ENCODE data around the gene RDH5. TPM values are rescaled to one million over a fixed set of nuclear protein-coding genes. Genes with fewer than 3 reads are reported as not detected.

The RDH5 gene
- total RNA-seq, 1 experiment from 2014 or later = 6.2 TPM

GRCh38 chr12:55686366-55687010 is 33.7 kb upstream of the RDH5 start:
- intact Hi-C loops (cut with micrococcal nuclease) = no loop called here
- ChIA-PET POLR2A (no interaction called here), RAD21 (ENCODE audit: low non-redundant PET in 1 of 2, low total read pairs in 2 of 2, uncharacterized antibody in 2 of 2, unreplicated experiment in 2 of 2) (no interaction called here), CTCF (no interaction called here)
- no peak overlapping the region for H2AFZ ChIP-seq (ENCODE audit: low read depth, low read length, poor library complexity, severe bottlenecking)
- no peak for ATAC-seq
- H3K9me2 ChIP-seq (ENCODE audit: insufficient read depth) = no peaks in the 10 kb centered on the region
- H3K4me2 ChIP-seq (ENCODE audit: low read length) = no peak overlapping the region
- no peak overlapping the region for H3K4me3 ChIP-seq (replicated peaks in 1 of 2; ENCODE audit: low read depth in 1 of 2, low read length in 2 of 2)
- H3K27ac ChIP-seq (ENCODE audit: low read depth, low read length) = no peak overlapping the region
- no peaks in the 10 kb centered on the region for H3K9me3 ChIP-seq (ENCODE audit: control insufficient read depth in 1 of 2, insufficient read depth in 1 of 2, low read depth in 1 of 2, low read length in 2 of 2)
- H4K20me1 ChIP-seq (ENCODE audit: insufficient read depth) = no peaks in the 10 kb centered on the region
- H3K9ac ChIP-seq (ENCODE audit: low read length) = no peak overlapping the region
- H3K36me3 ChIP-seq (ENCODE audit: control insufficient read depth in 1 of 2, insufficient read depth in 2 of 2, low read length in 2 of 2) = no peaks in the 10 kb centered on the region
- 0 out of 2 replicates have a peak, but pooled peaks cover 5% of the 10 kb centered on the region for H3K79me2 ChIP-seq (ENCODE audit: insufficient read depth, low read length)
- DNase-seq (ENCODE audit: low read depth, low spot score) = no peak
- no TSS peak for BruUV-seq (replicated peaks)
- peaks cover 4 to 15% of the 10 kb centered on the region in 2 experiments; a peak in 3 of 4 replicates for H3K4me1 ChIP-seq (ENCODE audit: control insufficient read depth in 1 of 2, insufficient read depth in 2 of 2, low read length in 2 of 2)
- no peak for TF ChIP-seq YY1 (IDR thresholded peaks at IDR 0.05; ENCODE audit: extremely low read depth, insufficient replicate concordance, low read depth, low read length)
- TF ChIP-seq SRF (IDR thresholded peaks at IDR 0.05; ENCODE audit: low read depth) = no peak
- TF ChIP-seq EZH2 (IDR thresholded peaks at IDR 0.05) = no peak
- no peak for TF ChIP-seq REST (IDR thresholded peaks at IDR 0.05; ENCODE audit: low read depth)
- TF ChIP-seq ZNF274 (IDR thresholded peaks at IDR 0.05; ENCODE audit: low read depth, low read length) = no peak
- TF ChIP-seq ATF3 (IDR thresholded peaks at IDR 0.05) = no peak
- TF ChIP-seq SIN3A (IDR thresholded peaks at IDR 0.05; ENCODE audit: low read depth) = no peak
- H3K27me3 ChIP-seq (ENCODE audit: insufficient read depth, low read length) = no peaks in the 10 kb centered on the region
